ENCODE results near the gene CDH18. TPM values are rescaled to one million over a fixed set of nuclear protein-coding genes. Genes with fewer than 3 reads are reported as not detected.

CDH18 gene
- total RNA-seq, 4 donors from 2014 or later = 0.76 to 0.99 TPM; not detected in 2

DNA sequence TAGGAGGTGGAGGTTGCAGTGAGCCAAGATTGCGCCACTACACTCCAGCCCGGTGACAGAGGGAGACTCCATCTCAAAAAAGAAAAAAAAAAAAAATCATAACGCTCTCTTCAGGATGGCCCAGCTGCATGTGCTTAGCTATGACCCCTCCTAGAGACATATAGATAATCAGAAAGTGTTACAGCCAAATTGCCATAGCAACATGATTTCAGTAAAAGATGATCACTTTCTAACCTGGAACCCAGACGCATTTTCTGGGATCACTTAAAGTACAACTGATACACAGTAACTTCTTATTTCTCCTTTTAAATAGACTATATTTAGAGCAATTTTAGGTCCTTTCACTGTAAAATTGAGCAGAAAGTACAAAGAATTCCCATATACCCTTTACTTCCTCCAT is 372.9 kb downstream of the CDH18 start:
- TF ChIP-seq EP300 (IDR thresholded peaks at IDR 0.05) = no peak
- TF ChIP-seq, protein P1, sequence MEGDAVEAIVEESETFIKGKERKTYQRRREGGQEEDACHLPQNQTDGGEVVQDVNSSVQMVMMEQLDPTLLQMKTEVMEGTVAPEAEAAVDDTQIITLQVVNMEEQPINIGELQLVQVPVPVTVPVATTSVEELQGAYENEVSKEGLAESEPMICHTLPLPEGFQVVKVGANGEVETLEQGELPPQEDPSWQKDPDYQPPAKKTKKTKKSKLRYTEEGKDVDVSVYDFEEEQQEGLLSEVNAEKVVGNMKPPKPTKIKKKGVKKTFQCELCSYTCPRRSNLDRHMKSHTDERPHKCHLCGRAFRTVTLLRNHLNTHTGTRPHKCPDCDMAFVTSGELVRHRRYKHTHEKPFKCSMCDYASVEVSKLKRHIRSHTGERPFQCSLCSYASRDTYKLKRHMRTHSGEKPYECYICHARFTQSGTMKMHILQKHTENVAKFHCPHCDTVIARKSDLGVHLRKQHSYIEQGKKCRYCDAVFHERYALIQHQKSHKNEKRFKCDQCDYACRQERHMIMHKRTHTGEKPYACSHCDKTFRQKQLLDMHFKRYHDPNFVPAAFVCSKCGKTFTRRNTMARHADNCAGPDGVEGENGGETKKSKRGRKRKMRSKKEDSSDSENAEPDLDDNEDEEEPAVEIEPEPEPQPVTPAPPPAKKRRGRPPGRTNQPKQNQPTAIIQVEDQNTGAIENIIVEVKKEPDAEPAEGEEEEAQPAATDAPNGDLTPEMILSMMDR (IDR thresholded peaks at IDR 0.05) = no peak
- no peak for TF ChIP-seq POLR2A (IDR thresholded peaks at IDR 0.05)
- 67% methylated on average over 4 of the region's 4 CpGs for WGBS
- H3K4me1 ChIP-seq = no peaks in the 10 kb centered on the region

DNA sequence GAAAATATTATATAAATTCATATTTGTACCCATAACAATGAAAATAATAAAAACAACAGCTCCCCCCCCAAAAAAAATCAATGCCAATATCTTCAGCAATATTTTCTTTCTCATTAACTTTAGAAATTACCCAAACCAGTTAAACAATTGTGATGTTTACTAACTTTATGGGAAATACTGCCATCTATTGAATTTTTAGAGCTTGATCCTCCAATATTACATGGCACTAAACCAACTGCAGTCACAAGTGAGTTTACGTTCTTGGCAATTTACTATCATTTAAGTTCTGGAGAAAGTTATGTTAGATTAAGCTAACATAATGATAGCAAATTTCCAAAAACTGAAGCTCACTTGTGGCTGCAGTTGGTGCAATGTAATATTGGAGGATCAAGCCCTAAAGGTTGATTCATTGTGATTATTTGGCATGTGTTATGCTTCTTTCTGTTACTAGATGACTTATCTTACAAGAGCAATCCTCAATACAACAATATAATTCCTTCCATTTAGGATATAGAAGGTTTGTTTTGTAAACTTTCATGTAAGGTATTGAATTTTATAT is 379.5 kb downstream of the CDH18 start:
- Histone ChIP-seq H3K27ac (no peak overlapping the region), H3K9me3 (no peaks in the 10 kb centered on the region), H3K36me3 (no peaks in the 10 kb centered on the region), H3K4me1 (no peaks in the 10 kb centered on the region), H3K4me3 (no peak overlapping the region), H3K27me3 (no peaks in the 10 kb centered on the region)
- WGBS = 12% methylated on average over 1 of the region's 1 CpG
- TF ChIP-seq EP300 (IDR thresholded peaks at IDR 0.05) = no peak
- no peak for TF ChIP-seq POLR2A (IDR thresholded peaks at IDR 0.05)
- TF ChIP-seq, protein P1 (IDR thresholded peaks at IDR 0.05) = no peak
- no peak for TF ChIP-seq POLR2AphosphoS5 (IDR thresholded peaks at IDR 0.05)
- no peak for DNase-seq (ENCODE audit: low spot score in 2 of 2)

More for the DNA sequence above, 372.9 kb downstream of the CDH18 start:
- Histone ChIP-seq H3K36me3 (no peaks in the 10 kb centered on the region), H3K27me3 (no peaks in the 10 kb centered on the region), H3K4me3 (no peak overlapping the region), H3K9me3 (no peaks in the 10 kb centered on the region), H3K27ac (no peak overlapping the region)
- DNase-seq (ENCODE audit: low spot score in 2 of 2) = no peak

DNA sequence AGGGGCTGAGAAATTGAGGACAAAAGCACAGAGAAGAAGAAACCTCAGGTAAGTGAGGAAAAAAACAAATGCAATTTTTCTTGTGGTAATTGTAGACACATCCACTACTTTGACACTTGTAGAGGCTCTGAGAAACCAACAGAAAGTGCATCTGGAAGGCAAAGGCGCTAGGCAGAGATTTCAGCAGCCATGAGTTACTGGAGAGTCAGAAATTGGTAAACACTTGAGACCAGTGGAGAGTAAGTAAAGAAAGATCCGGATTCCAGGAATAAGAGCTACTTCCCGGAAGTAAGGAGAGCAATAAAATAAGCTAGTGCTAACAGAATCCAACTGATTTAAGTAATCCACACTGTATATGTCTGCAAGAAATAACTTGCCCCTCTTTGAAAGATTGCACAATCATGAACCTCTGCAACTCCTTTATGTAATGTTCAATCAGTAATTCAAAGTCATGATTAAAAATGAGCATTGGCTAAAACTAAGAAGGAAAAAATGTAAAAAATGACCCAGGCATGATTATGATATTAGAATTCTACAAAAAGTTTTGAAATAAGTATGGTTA is 382.1 kb downstream of the CDH18 start:
- TF ChIP-seq POLR2AphosphoS5 (IDR thresholded peaks at IDR 0.05) = no peak
- no peak for TF ChIP-seq EP300 (IDR thresholded peaks at IDR 0.05)
- TF ChIP-seq POLR2A (IDR thresholded peaks at IDR 0.05) = no peak
- TF ChIP-seq, protein P1 (IDR thresholded peaks at IDR 0.05) = no peak
- H3K4me3 ChIP-seq = no peak overlapping the region
- H3K27ac ChIP-seq = no peak overlapping the region
- no peaks in the 10 kb centered on the region for H3K36me3 ChIP-seq
- DNase-seq (ENCODE audit: low spot score in 2 of 2) = no peak
- no peaks in the 10 kb centered on the region for H3K9me3 ChIP-seq
- H3K4me1 ChIP-seq = no peaks in the 10 kb centered on the region
- 53% methylated on average over 3 of the region's 3 CpGs for WGBS
- H3K27me3 ChIP-seq = no peaks in the 10 kb centered on the region

DNA sequence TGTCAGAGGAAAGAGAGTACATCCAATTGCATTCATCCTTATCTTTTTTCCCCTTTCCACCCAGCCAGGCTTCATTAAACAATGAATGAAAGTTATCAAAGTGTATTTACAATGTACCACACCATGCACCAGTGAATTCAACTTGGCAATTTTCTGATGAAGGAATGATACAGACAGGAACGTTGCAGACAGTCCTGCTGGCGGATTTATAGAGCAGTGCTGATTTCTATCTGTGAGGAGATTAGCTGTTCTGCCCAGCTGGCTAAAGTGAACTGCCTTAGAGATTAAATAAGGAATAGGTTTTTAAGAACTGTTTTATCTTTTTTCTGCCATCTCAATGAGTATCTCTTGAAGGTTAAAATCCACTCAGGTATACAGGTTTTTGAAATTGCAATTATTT is 403.9 kb downstream of the CDH18 start:
- no peak for TF ChIP-seq EP300 (IDR thresholded peaks at IDR 0.05)
- TF ChIP-seq, protein P1 (IDR thresholded peaks at IDR 0.05) = no peak
- no peak for TF ChIP-seq POLR2AphosphoS5 (IDR thresholded peaks at IDR 0.05)
- TF ChIP-seq POLR2A (IDR thresholded peaks at IDR 0.05) = no peak
- peaks cover 8% of the 10 kb centered on the region for H3K9me3 ChIP-seq
- DNase-seq (ENCODE audit: low spot score in 2 of 2) = no peak
- no peak overlapping the region for H3K4me3 ChIP-seq
- WGBS = 22% methylated on average over 2 of the region's 2 CpGs
- no peaks in the 10 kb centered on the region for H3K36me3 ChIP-seq
- no peaks in the 10 kb centered on the region for H3K27me3 ChIP-seq
- H3K27ac ChIP-seq = no peak overlapping the region
- no peaks in the 10 kb centered on the region for H3K4me1 ChIP-seq

DNA sequence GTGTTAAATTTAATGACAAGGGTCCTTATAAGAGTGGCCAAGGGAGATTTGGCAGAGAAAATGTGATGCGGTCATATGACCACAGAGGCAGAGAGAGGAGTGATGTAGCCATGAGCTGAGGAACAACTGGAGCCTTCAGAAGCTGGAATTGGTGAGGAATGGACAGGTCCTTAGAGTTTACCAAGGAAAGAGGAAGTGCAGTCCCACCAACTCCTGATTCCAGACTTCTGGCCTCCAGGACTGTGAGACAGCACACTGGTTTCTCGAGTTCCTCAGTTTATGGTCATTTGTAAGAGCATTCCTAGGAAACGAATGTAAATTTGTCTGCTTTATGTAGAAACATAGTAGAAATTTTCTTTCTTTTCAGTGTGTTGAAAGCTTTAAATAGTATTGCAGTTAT is 410.1 kb downstream of the CDH18 start:
- no peak overlapping the region for H3K4me3 ChIP-seq
- no peak overlapping the region for H3K27ac ChIP-seq
- no peaks in the 10 kb centered on the region for H3K9me3 ChIP-seq
- TF ChIP-seq POLR2A (IDR thresholded peaks at IDR 0.05) (no peak), EP300 (IDR thresholded peaks at IDR 0.05) (no peak), POLR2AphosphoS5 (IDR thresholded peaks at IDR 0.05) (no peak)
- TF ChIP-seq, protein P1 (IDR thresholded peaks at IDR 0.05) = no peak
- 69% methylated on average over 3 of the region's 3 CpGs for WGBS
- DNase-seq (ENCODE audit: low spot score in 2 of 2) = no peak
- no peaks in the 10 kb centered on the region for H3K4me1 ChIP-seq
- no peaks in the 10 kb centered on the region for H3K27me3 ChIP-seq
- H3K36me3 ChIP-seq = no peaks in the 10 kb centered on the region
